IgD-negative memory B cell (primary cell): ENCODE results near the gene TMEM186. TPM values are rescaled to one million over a fixed set of nuclear protein-coding genes. Genes with fewer than 3 reads are reported as not detected.
"Not testable (repeated sequence)": the region's sequence is repeated elsewhere in the genome, so short reads cannot be mapped to it uniquely, and the experiment has no call there.

Experiments
- H3K27ac Mint-ChIP-seq, 3 donors: one replicate each; pipeline ENCODE4 v1.8.0; 2020 to 2022; ENCODE audit warnings: mild to moderate bottlenecking in 3 of 3, mixed read lengths in 3 of 3, moderate library complexity in 1 of 3
- H3K27me3 Mint-ChIP-seq: one replicate; pipeline ENCODE4 v1.8.0; 2021; ENCODE audit warnings: mixed read lengths
- H3K36me3 Mint-ChIP-seq: one replicate; pipeline ENCODE4 v1.8.0; 2020; ENCODE audit warnings: mild to moderate bottlenecking, mixed read lengths
- H3K4me1 Mint-ChIP-seq, 3 donors: one replicate each; pipeline ENCODE4 v1.8.0; 2020 to 2022; ENCODE audit warnings: mixed read lengths in 3 of 3, mild to moderate bottlenecking in 1 of 3
- H3K4me3 Mint-ChIP-seq, 4 donors: one replicate each; pipeline ENCODE4 v1.8.0; 2020 to 2022; ENCODE audit warnings: mild to moderate bottlenecking in 4 of 4, mixed read lengths in 4 of 4, moderate library complexity in 3 of 4
- H3K9me3 Mint-ChIP-seq, 3 donors: one replicate each; pipeline ENCODE4 v1.8.0; 2020 to 2021; ENCODE audit warnings: mixed read lengths in 3 of 3, mild to moderate bottlenecking in 1 of 3
- polyA plus RNA-seq: library from polyadenylated mRNA; unstranded; fragments of 300-500 nt; fragmentation: Illumina TruSeq; gene quantifications from one replicate; pipeline ENCODE4 v1.2.3, GENCODE V29; 2021

Gene TMEM186
- polyA plus RNA-seq, 1 donor from 2014 or later: 11.3 TPM

GRCh38 chr16:8819411-8820034 is 22.1 kb upstream of the TMEM186 start:
- peaks cover 12 to 17% (median 13%) of the 10 kb centered on the region in 3 donors for H3K4me1 Mint-ChIP-seq
- peaks cover 4% of the 10 kb centered on the region for H3K36me3 Mint-ChIP-seq
- H3K4me3 Mint-ChIP-seq: peak overlapping the region in 2 of 4 donors; percentile 2 to 63
- no peaks in the 10 kb centered on the region for H3K9me3 Mint-ChIP-seq
- H3K27ac Mint-ChIP-seq: no peak overlapping the region
- no peaks in the 10 kb centered on the region for H3K27me3 Mint-ChIP-seq

DNA sequence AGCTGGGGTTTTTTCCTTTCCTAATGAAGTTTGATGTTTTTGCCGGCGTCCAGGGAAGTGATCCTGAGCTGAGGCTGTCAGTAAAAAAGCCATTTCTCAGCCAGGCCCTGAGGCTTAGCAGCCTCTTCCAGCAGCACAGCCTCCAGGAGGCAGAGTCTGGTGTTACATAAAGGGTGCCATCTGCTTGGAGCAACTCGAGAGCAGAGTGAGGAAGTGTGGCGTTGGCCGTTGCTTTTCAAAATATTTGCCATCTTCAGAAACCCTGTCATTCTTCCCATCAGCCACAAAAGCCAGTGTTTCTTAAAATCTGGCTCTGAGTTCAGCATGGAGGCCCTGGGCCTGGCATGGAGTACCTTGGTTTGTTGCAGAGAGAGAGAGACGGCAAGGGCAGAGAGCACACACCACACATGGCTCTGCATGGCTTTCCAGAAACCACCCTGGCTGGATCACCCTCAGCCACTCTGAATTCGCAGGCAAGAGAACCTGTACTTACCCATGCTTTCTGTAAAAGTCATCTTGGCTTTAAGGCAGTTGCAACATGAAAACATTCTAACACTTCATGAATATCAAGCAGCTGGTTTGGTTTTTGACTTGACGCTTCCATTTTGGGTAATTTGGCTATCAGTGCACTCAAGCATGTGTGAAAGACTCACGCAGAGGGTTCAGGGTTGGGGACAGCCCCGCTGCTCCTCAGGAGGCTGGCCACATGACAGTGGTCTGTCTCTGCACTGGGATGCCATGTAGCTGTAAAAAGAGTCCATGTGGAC is 21.2 kb upstream of the TMEM186 start:
- no peak overlapping the region for H3K27ac Mint-ChIP-seq
- peak overlapping the region in 2 of 4 donors; percentile 2 to 63 for H3K4me3 Mint-ChIP-seq
- H3K36me3 Mint-ChIP-seq: peaks cover 4% of the 10 kb centered on the region

DNA sequence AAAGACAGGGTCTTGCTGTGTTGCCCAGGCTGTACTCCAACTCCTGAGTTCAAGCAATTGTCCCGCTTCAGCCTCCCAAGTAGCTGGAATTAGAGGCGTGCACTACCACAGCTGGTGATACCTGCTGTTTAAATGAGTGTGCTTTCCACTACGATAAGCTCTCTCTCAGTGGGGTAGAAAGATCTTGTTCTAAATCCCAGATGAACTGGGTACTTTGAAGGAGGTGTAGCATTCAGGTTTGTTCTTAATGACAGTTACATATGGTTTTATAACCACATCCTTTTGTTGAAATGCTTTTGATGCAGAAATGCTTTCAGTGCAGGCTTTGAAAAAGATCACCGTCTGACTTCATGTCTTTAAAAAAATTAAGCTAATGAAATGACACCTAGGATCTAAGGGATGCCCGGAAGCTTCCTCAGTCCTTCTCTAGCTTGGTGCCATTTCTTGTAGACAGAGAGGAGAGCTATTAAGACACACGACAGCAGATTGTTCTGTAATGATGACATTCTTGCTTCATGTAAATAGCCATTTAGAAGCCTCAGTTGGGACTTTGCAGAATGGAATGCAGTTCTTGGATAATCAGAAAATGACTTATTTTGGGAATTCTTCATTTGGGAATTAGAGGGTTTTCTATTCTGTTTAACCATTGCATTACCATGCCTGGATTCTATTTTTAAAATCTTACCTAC is 19.7 kb upstream of the TMEM186 start:
- peak overlapping the region in 2 of 4 donors; percentile 25 to 43 for H3K4me3 Mint-ChIP-seq
- no peaks in the 10 kb centered on the region for H3K27me3 Mint-ChIP-seq
- peaks cover 4% of the 10 kb centered on the region for H3K36me3 Mint-ChIP-seq
- H3K9me3 Mint-ChIP-seq: no peaks in the 10 kb centered on the region
- H3K27ac Mint-ChIP-seq: no peak overlapping the region
- H3K4me1 Mint-ChIP-seq: peaks cover 12 to 14% (median 13%) of the 10 kb centered on the region in 3 donors

More for the DNA sequence above, 21.2 kb upstream of the TMEM186 start:
- Mint-ChIP-seq H3K27me3 (no peaks in the 10 kb centered on the region), H3K9me3 (no peaks in the 10 kb centered on the region), H3K4me1 (peaks cover 12 to 17% (median 13%) of the 10 kb centered on the region in 3 donors)

- no peak overlapping the region for H3K4me3 Mint-ChIP-seq
- no peaks in the 10 kb centered on the region for H3K9me3 Mint-ChIP-seq
- H3K4me1 Mint-ChIP-seq: peaks cover 11 to 13% (median 12%) of the 10 kb centered on the region in 3 donors
- H3K36me3 Mint-ChIP-seq: peaks cover 9% of the 10 kb centered on the region
- no peaks in the 10 kb centered on the region for H3K27me3 Mint-ChIP-seq
- H3K27ac Mint-ChIP-seq: no peak overlapping the region
Measured at GRCh38 chr16:8814095-8814806, 16.8 kb upstream of the TMEM186 start.

GRCh38 chr16:8812162-8812843 is 14.9 kb upstream of the TMEM186 start:
- no peaks in the 10 kb centered on the region for H3K9me3 Mint-ChIP-seq
- peaks cover 1 to 4% (median 2%) of the 10 kb centered on the region in 3 donors for H3K4me1 Mint-ChIP-seq
- peaks cover 6% of the 10 kb centered on the region for H3K36me3 Mint-ChIP-seq
- H3K4me3 Mint-ChIP-seq: no peak overlapping the region
- no peaks in the 10 kb centered on the region for H3K27me3 Mint-ChIP-seq
- peak overlapping the region in 1 of 3 donors; percentile 53 for H3K27ac Mint-ChIP-seq

- no peak overlapping the region for H3K27ac Mint-ChIP-seq
- H3K9me3 Mint-ChIP-seq: no peaks in the 10 kb centered on the region
- no peak overlapping the region for H3K4me3 Mint-ChIP-seq
- H3K4me1 Mint-ChIP-seq: peaks cover 0 to 1% (median 0%) of the 10 kb centered on the region in 3 donors
- peaks cover 9% of the 10 kb centered on the region for H3K36me3 Mint-ChIP-seq
- no peaks in the 10 kb centered on the region for H3K27me3 Mint-ChIP-seq
Measured at GRCh38 chr16:8808613-8809353, 11.3 kb upstream of the TMEM186 start.

- Mint-ChIP-seq H3K9me3 (no peaks in the 10 kb centered on the region), H3K4me1 (peaks cover 0 to 2% (median 1%) of the 10 kb centered on the region in 3 donors), H3K27ac (no peak overlapping the region), H3K27me3 (no peaks in the 10 kb centered on the region), H3K4me3 (no peak overlapping the region), H3K36me3 (peaks cover 9% of the 10 kb centered on the region)
Measured at GRCh38 chr16:8808009-8808408, 10.6 kb upstream of the TMEM186 start.

DNA sequence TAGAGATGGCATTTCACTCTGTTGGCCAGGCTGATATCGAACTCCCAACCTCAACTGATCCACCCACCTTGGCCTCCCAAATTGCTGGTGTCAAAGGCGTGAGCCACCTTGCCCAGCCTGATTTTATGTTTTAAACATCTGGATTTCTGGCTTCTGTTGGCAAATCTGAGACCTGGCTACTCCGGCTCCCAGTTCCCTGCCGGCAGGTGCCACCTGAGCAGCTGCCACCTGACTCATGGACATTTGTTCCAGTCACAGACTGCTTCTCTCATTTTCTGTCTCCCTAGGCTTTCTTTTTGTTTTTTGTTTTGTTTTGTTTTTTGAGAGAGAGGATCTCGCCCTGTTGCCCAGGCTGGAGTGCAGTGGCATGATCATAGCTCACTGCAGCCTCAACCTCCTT is 9.8 kb upstream of the TMEM186 start:
- H3K4me3 Mint-ChIP-seq: peak overlapping the region in 1 of 4 donors; percentile 43
- H3K36me3 Mint-ChIP-seq: peaks cover 9% of the 10 kb centered on the region

GRCh38 chr16:8806272-8806983 is 9.0 kb upstream of the TMEM186 start:
- H3K27ac Mint-ChIP-seq: no peak overlapping the region

More for the DNA sequence above, 9.8 kb upstream of the TMEM186 start:
- no peaks in the 10 kb centered on the region for H3K9me3 Mint-ChIP-seq
- no peak overlapping the region for H3K27ac Mint-ChIP-seq
- peaks cover 0 to 5% (median 1%) of the 10 kb centered on the region in 3 donors for H3K4me1 Mint-ChIP-seq
- H3K27me3 Mint-ChIP-seq: no peaks in the 10 kb centered on the region

GRCh38 chr16:8804313-8804712 is 6.9 kb upstream of the TMEM186 start:
- H3K4me1 Mint-ChIP-seq: peaks cover under 1 to 5% (median 5%) of the 10 kb centered on the region in 3 donors
- no peaks in the 10 kb centered on the region for H3K9me3 Mint-ChIP-seq
- no peak overlapping the region for H3K27ac Mint-ChIP-seq
- H3K4me3 Mint-ChIP-seq: peak overlapping the region in 1 of 4 donors; percentile 4
- H3K36me3 Mint-ChIP-seq: peaks cover 3% of the 10 kb centered on the region
- no peaks in the 10 kb centered on the region for H3K27me3 Mint-ChIP-seq

More at GRCh38 chr16:8806272-8806983, 9.0 kb upstream of the TMEM186 start:
- Mint-ChIP-seq H3K27me3 (no peaks in the 10 kb centered on the region), H3K4me3 (no peak overlapping the region), H3K4me1 (peaks cover 0 to 5% (median 1%) of the 10 kb centered on the region in 3 donors), H3K36me3 (peaks cover 7% of the 10 kb centered on the region), H3K9me3 (no peaks in the 10 kb centered on the region)

- not testable (repeated sequence) for H3K27ac Mint-ChIP-seq, H3K27me3 Mint-ChIP-seq, H3K36me3 Mint-ChIP-seq, H3K4me3 Mint-ChIP-seq, H3K4me1 Mint-ChIP-seq, H3K9me3 Mint-ChIP-seq
Measured at GRCh38 chr16:8803733-8804132, 6.3 kb upstream of the TMEM186 start.

DNA sequence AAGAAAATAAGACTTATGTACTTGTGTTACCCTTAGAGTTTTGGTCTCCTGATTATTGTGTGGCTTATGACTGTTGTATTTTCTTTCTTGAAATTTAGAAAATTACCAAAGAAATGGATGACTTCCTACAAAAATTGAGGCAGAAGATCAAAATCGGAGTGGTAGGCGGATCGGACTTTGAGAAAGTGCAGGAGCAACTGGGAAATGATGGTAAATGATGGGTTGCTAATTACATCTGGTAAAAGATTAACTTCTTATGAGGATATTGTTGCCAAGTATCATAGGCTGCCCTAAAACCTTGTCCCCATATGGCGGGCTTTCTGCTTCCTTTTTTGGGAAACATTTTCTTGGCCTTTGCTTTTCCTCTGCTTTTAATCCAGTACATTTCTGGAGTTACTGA is 4.3 kb upstream of the TMEM186 start:
- Mint-ChIP-seq H3K27ac (no peak overlapping the region), H3K9me3 (no peaks in the 10 kb centered on the region)

DNA sequence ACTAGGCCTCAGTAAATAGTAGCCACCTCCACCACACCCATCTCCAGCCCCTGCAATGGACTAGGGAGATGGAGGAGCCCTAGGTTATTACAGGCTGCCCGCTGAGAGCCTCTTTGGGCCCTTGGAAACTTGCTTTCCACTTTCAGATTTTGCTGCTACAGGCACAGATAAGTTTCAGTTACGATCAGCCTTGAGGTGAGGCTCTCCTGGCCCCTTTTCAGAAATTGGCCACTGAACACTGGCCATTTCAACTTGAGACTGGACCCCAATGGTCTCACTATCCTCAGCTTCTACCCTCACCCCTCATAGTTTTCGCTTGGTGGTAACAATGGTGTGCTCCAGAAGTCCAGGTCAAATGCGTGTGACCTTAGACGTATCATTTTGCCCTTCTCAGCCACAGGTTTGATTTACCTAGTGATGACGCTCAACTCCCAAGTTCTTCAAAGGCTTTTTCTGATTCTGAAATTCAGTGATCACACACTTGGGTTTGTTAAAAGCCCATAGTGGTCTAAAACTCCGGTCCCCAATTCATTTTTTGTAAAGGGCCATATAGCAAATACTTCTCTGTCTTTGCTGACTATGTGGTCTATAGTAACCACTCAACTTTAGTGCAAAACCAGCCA is 1.2 kb upstream of the TMEM186 start:
- peaks cover 21 to 27% (median 25%) of the 10 kb centered on the region in 3 donors for H3K4me1 Mint-ChIP-seq

More for the DNA sequence above, 4.3 kb upstream of the TMEM186 start:
- H3K36me3 Mint-ChIP-seq: peaks cover 3% of the 10 kb centered on the region
- H3K27me3 Mint-ChIP-seq: no peaks in the 10 kb centered on the region
- no peak overlapping the region for H3K4me3 Mint-ChIP-seq
- peaks cover 16 to 19% (median 18%) of the 10 kb centered on the region in 3 donors for H3K4me1 Mint-ChIP-seq

More for the DNA sequence above, 1.2 kb upstream of the TMEM186 start:
- peak overlapping the region; percentile 87 to 98 (median 95) for H3K4me3 Mint-ChIP-seq
- no peaks in the 10 kb centered on the region for H3K27me3 Mint-ChIP-seq
- H3K36me3 Mint-ChIP-seq: no peaks in the 10 kb centered on the region
- no peaks in the 10 kb centered on the region for H3K9me3 Mint-ChIP-seq
- peak overlapping the region; percentile 67 to 94 (median 93) for H3K27ac Mint-ChIP-seq
